Measurements from ENCODE around the gene SATB2.
A peak's percentile ranks its signal among the peaks of the same experiment; 100 is the strongest.

SATB2 gene

GRCh38 chr2:199470672-199471442 lies 13.1 kb upstream of the SATB2 start:
- Mint-ChIP-seq H3K27ac (no peak overlapping the region), H3K9me3 (peaks cover 9% of the 10 kb centered on the region), H3K27me3 (peaks cover 96% of the 10 kb centered on the region), H3K36me3 (ENCODE audit: low read depth) (no peaks in the 10 kb centered on the region), H3K4me3 (peak overlapping the region; percentile 18), H3K4me1 (ENCODE audit: low read depth) (peaks cover 40% of the 10 kb centered on the region)
- intact Hi-C loops (cut with micrococcal nuclease) = no loop called here

GRCh38 chr2:199470361-199470671 lies 12.6 kb upstream of the SATB2 start:
- Mint-ChIP-seq H3K36me3 (ENCODE audit: low read depth) (no peaks in the 10 kb centered on the region), H3K4me1 (ENCODE audit: low read depth) (peaks cover 40% of the 10 kb centered on the region), H3K27me3 (peaks cover 97% of the 10 kb centered on the region), H3K9me3 (peaks cover 9% of the 10 kb centered on the region), H3K4me3 (no peak overlapping the region), H3K27ac (no peak overlapping the region)
- intact Hi-C loops (cut with micrococcal nuclease) = no loop called here

GRCh38 chr2:199469514-199470360 lies 12.0 kb upstream of the SATB2 start:
- Mint-ChIP-seq H3K27ac (no peak overlapping the region), H3K4me1 (ENCODE audit: low read depth) (peaks cover 45% of the 10 kb centered on the region), H3K9me3 (peaks cover 9% of the 10 kb centered on the region), H3K4me3 (no peak overlapping the region), H3K27me3 (peaks cover 97% of the 10 kb centered on the region), H3K36me3 (ENCODE audit: low read depth) (no peaks in the 10 kb centered on the region)
- intact Hi-C loops (cut with micrococcal nuclease) = no loop called here

GRCh38 chr2:199468561-199469513 lies 11.1 kb upstream of the SATB2 start:
- no peaks in the 10 kb centered on the region for H3K36me3 Mint-ChIP-seq (ENCODE audit: low read depth)
- H3K27ac Mint-ChIP-seq = no peak overlapping the region
- peaks cover 51% of the 10 kb centered on the region for H3K4me1 Mint-ChIP-seq (ENCODE audit: low read depth)
- intact Hi-C loops (cut with micrococcal nuclease) = no loop called here
- H3K9me3 Mint-ChIP-seq = peaks cover 9% of the 10 kb centered on the region
- peak overlapping the region; percentile 56 for H3K4me3 Mint-ChIP-seq
- H3K27me3 Mint-ChIP-seq = peaks cover 95% of the 10 kb centered on the region

GRCh38 chr2:199467066-199467822 lies 9.5 kb upstream of the SATB2 start:
- peaks cover 9% of the 10 kb centered on the region for H3K9me3 Mint-ChIP-seq
- H3K4me1 Mint-ChIP-seq (ENCODE audit: low read depth) = peaks cover 65% of the 10 kb centered on the region
- no peaks in the 10 kb centered on the region for H3K36me3 Mint-ChIP-seq (ENCODE audit: low read depth)
- peaks cover 96% of the 10 kb centered on the region for H3K27me3 Mint-ChIP-seq
- no peak overlapping the region for H3K4me3 Mint-ChIP-seq
- intact Hi-C loops (cut with micrococcal nuclease) = no loop called here
- no peak overlapping the region for H3K27ac Mint-ChIP-seq

GRCh38 chr2:199466692-199467065 lies 8.9 kb upstream of the SATB2 start:
- intact Hi-C loops (cut with micrococcal nuclease) = no loop called here
- no peak overlapping the region for H3K4me3 Mint-ChIP-seq

GRCh38 chr2:199465988-199466691 lies 8.4 kb upstream of the SATB2 start:
- peaks cover 67% of the 10 kb centered on the region for H3K4me1 Mint-ChIP-seq (ENCODE audit: low read depth)
- peaks cover 9% of the 10 kb centered on the region for H3K9me3 Mint-ChIP-seq
- H3K27me3 Mint-ChIP-seq = peaks cover 94% of the 10 kb centered on the region
- no peaks in the 10 kb centered on the region for H3K36me3 Mint-ChIP-seq (ENCODE audit: low read depth)
- intact Hi-C loops (cut with micrococcal nuclease) = no loop called here
- no peak overlapping the region for H3K27ac Mint-ChIP-seq
- no peak overlapping the region for H3K4me3 Mint-ChIP-seq

More at GRCh38 chr2:199466692-199467065, 8.9 kb upstream of the SATB2 start:
- Mint-ChIP-seq H3K27me3 (peaks cover 96% of the 10 kb centered on the region), H3K9me3 (peaks cover 9% of the 10 kb centered on the region), H3K27ac (no peak overlapping the region), H3K36me3 (ENCODE audit: low read depth) (no peaks in the 10 kb centered on the region), H3K4me1 (ENCODE audit: low read depth) (peaks cover 70% of the 10 kb centered on the region)

GRCh38 chr2:199465390-199465789 lies 7.7 kb upstream of the SATB2 start:
- H3K4me3 Mint-ChIP-seq = no peak overlapping the region
- intact Hi-C loops (cut with micrococcal nuclease) = no loop called here
- H3K27me3 Mint-ChIP-seq = peaks cover 92% of the 10 kb centered on the region
- H3K27ac Mint-ChIP-seq = no peak overlapping the region
- H3K4me1 Mint-ChIP-seq (ENCODE audit: low read depth) = peaks cover 60% of the 10 kb centered on the region
- H3K9me3 Mint-ChIP-seq = peaks cover 9% of the 10 kb centered on the region
- H3K36me3 Mint-ChIP-seq (ENCODE audit: low read depth) = no peaks in the 10 kb centered on the region

- intact Hi-C loops (cut with micrococcal nuclease) = no loop called here
- peaks cover 60% of the 10 kb centered on the region for H3K4me1 Mint-ChIP-seq (ENCODE audit: low read depth)
- H3K27me3 Mint-ChIP-seq = peaks cover 91% of the 10 kb centered on the region
- no peak overlapping the region for H3K4me3 Mint-ChIP-seq
- peaks cover 9% of the 10 kb centered on the region for H3K9me3 Mint-ChIP-seq
- H3K36me3 Mint-ChIP-seq (ENCODE audit: low read depth) = peaks cover 2% of the 10 kb centered on the region
- H3K27ac Mint-ChIP-seq = no peak overlapping the region
Observed at GRCh38 chr2:199464606-199465352, 7.0 kb upstream of the SATB2 start.

- peaks cover 9% of the 10 kb centered on the region for H3K9me3 Mint-ChIP-seq
- peaks cover 8% of the 10 kb centered on the region for H3K36me3 Mint-ChIP-seq (ENCODE audit: low read depth)
- peak overlapping the region; percentile 74 for H3K4me3 Mint-ChIP-seq
- intact Hi-C loops (cut with micrococcal nuclease) = no loop called here
- peaks cover 85% of the 10 kb centered on the region for H3K27me3 Mint-ChIP-seq
- H3K4me1 Mint-ChIP-seq (ENCODE audit: low read depth) = peaks cover 55% of the 10 kb centered on the region
- H3K27ac Mint-ChIP-seq = no peak overlapping the region
Observed at GRCh38 chr2:199463708-199464605, 6.2 kb upstream of the SATB2 start.

GRCh38 chr2:199462956-199463692 lies 5.4 kb upstream of the SATB2 start:
- peak overlapping the region; percentile 74 for H3K4me3 Mint-ChIP-seq
- peaks cover 8% of the 10 kb centered on the region for H3K36me3 Mint-ChIP-seq (ENCODE audit: low read depth)
- peaks cover 78% of the 10 kb centered on the region for H3K27me3 Mint-ChIP-seq
- peaks cover 46% of the 10 kb centered on the region for H3K4me1 Mint-ChIP-seq (ENCODE audit: low read depth)
- intact Hi-C loops (cut with micrococcal nuclease) = no loop called here
- peaks cover 6% of the 10 kb centered on the region for H3K9me3 Mint-ChIP-seq
- H3K27ac Mint-ChIP-seq = no peak overlapping the region

Data from dendritic cell treated with granulocyte-macrophage colony-stimulating factor and Interleukin-4, amounts not matched to agents 40 ng/mL and 50 ng/mL, for 4 days (primary cell).